ENCODE data around the gene COMP. TPM values are rescaled to one million over a fixed set of nuclear protein-coding genes. Genes with fewer than 3 reads are reported as not detected.

The COMP gene
- polyA plus RNA-seq, 1 of the 3 experiments (the other 2 are of a cell fraction), result 0.26 TPM

DNA sequence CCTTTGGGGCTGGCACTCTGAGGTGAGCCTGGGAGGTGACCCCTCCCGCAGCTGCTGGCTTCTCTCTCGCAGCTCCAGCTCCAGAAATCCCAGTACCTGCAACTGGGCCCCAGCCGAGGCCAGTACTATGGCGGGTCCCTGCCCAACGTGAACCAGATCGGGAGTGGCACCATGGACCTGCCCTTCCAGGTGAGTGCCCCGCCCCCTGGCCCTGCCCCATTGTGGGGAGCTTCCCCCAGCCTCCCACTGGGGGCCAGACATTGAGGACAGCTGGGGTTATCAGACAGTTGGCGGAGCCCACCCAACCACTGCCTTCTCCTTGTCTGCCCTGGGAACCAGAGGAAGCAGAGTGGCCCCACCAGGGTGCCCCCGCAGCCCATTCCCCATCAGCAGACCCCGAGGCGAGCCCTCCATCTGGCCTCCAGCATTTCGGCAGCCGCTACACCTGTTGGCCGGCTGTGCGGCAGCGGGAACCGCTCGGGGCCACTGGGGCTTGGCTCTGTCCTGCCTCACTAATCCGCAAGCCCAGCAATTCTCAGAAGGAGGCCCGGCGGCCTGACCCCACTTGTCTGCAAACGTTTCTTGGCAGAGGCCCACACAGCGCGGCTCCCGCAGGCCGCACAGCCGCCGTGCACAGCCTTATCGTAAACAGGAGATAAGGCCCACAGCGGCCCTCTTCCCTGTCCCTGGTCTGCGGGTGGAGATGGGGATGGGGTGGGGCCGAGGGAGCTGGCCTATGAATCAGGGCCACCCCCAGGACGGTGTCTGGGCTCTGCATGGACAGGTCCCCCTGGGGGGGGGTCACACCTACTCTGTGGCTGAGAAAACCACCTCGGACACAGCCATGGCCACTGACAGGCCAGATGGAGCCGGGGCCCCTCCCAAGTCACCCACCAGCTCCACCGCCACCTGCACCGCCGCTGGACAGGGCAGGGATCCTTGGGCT lies 48.0 kb downstream of the COMP start (continued):
- TF ChIP-seq, protein P1, sequence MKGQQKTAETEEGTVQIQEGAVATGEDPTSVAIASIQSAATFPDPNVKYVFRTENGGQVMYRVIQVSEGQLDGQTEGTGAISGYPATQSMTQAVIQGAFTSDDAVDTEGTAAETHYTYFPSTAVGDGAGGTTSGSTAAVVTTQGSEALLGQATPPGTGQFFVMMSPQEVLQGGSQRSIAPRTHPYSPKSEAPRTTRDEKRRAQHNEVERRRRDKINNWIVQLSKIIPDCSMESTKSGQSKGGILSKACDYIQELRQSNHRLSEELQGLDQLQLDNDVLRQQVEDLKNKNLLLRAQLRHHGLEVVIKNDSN (IDR thresholded peaks at IDR 0.05; ENCODE audit: borderline replicate concordance, low read depth), result no peak
- TF ChIP-seq, protein P2, sequence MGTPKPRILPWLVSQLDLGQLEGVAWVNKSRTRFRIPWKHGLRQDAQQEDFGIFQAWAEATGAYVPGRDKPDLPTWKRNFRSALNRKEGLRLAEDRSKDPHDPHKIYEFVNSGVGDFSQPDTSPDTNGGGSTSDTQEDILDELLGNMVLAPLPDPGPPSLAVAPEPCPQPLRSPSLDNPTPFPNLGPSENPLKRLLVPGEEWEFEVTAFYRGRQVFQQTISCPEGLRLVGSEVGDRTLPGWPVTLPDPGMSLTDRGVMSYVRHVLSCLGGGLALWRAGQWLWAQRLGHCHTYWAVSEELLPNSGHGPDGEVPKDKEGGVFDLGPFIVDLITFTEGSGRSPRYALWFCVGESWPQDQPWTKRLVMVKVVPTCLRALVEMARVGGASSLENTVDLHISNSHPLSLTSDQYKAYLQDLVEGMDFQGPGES (IDR thresholded peaks at IDR 0.05; ENCODE audit: low read depth, low read length), result no peak
- TF ChIP-seq, protein P3, sequence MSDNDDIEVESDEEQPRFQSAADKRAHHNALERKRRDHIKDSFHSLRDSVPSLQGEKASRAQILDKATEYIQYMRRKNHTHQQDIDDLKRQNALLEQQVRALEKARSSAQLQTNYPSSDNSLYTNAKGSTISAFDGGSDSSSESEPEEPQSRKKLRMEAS (IDR thresholded peaks at IDR 0.05; ENCODE audit: low read depth), result no peak
- TF ChIP-seq RAD21 (IDR thresholded peaks at IDR 0.05; ENCODE audit: low read length) (peak; percentile 35), SMC3 (IDR thresholded peaks at IDR 0.05; ENCODE audit: low read depth, low read length) (no peak; the same call in 1 of the 2 replicates), NFIC (IDR thresholded peaks at IDR 0.05; ENCODE audit: borderline replicate concordance) (no peak), POLR2AphosphoS5 (IDR thresholded peaks at IDR 0.05; ENCODE audit: low read depth, low read length) (no peak), SIN3A (IDR thresholded peaks at IDR 0.05; ENCODE audit: borderline replicate concordance, low read depth, low read length) (no peak), TEAD4 (IDR thresholded peaks at IDR 0.05; ENCODE audit: borderline replicate concordance, insufficient read depth) (no peak)
- TF ChIP-seq, protein P4, sequence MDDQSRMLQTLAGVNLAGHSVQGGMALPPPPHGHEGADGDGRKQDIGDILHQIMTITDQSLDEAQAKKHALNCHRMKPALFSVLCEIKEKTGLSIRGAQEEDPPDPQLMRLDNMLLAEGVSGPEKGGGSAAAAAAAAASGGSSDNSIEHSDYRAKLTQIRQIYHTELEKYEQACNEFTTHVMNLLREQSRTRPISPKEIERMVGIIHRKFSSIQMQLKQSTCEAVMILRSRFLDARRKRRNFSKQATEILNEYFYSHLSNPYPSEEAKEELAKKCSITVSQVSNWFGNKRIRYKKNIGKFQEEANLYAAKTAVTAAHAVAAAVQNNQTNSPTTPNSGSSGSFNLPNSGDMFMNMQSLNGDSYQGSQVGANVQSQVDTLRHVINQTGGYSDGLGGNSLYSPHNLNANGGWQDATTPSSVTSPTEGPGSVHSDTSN (IDR thresholded peaks at IDR 0.05), result no peak

DNA sequence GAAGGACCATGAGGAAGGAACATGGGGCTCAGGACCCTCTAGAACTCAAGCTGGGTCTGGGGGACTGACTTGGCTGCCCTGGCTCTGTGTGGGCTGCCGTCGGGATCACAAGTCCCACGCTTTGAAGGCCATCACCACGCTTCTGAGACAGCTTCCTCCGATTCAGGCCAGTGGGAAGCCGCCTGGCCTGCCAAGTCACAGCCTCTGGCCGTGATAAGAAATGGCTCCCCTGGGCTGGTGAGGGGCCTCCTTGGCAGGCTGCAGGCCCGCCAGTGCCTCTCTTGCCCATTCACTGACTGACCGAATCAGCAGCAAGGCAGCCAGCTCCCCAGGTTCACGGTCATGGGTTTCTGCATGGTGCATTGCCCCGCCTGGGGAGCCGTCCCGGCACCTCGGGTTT lies 48.8 kb downstream of the COMP start:
- no peak overlapping the region for H3K9ac ChIP-seq
- H4K20me1 ChIP-seq (ENCODE audit: insufficient read depth), result 0 out of 2 replicates have a peak, but pooled peaks cover 2% of the 10 kb centered on the region
- no peak for TF ChIP-seq NFIC (IDR thresholded peaks at IDR 0.05; ENCODE audit: borderline replicate concordance)
- TF ChIP-seq EP300 (IDR thresholded peaks at IDR 0.05; ENCODE audit: borderline replicate concordance in 1 of 2, low read depth in 1 of 2, low read length in 1 of 2), result no peak
- H3K79me2 ChIP-seq (ENCODE audit: insufficient read depth), result no peaks in the 10 kb centered on the region
- POLR2A ChIA-PET, result interaction anchor here (1.7 kb wide), 1 partner anchor 153 kb away, joined by 5 read pairs; the partner anchor contains the start of gene REX1BD
- no peak overlapping the region for H3K4me2 ChIP-seq
- CTCF ChIA-PET, result interaction anchor here (0.6 to 5.7 kb wide), 8 partner anchors 9 to 274 kb away, joined by 3 to 24 read pairs (median 4); no protein-coding TSS in a partner anchor
- peak overlapping the region in 1 of 2 experiments; percentile 96; a peak in 2 of 4 replicates for H3K27ac ChIP-seq (ENCODE audit: low read depth in 2 of 2, low read length in 1 of 2)
- 96% methylated on average over 10 of the region's 14 CpGs for WGBS (ENCODE audit: low lambda C conversion rate)
- peaks cover 0 to 68% of the 10 kb centered on the region in 2 experiments; a peak in 1 of 4 replicates for H3K4me1 ChIP-seq (ENCODE audit: control insufficient read depth in 1 of 2, insufficient read depth in 2 of 2, low read depth in 1 of 2, low read length in 1 of 2)
- no peaks in the 10 kb centered on the region for H3K36me3 ChIP-seq (replicated peaks in 1 of 2; ENCODE audit: control insufficient read depth in 1 of 2, insufficient read depth in 2 of 2, low read length in 1 of 2)
- no peak for DNase-seq
- H3K4me3 ChIP-seq (ENCODE audit: low read depth in 2 of 2, low read length in 1 of 2), result no peak overlapping the region
- no peaks in the 10 kb centered on the region for H3K9me2 ChIP-seq
- no peaks in the 10 kb centered on the region for H3F3A ChIP-seq (replicated peaks; ENCODE audit: insufficient read depth)
- no peak overlapping the region for H2AFZ ChIP-seq (ENCODE audit: low read depth)
- no peaks in the 10 kb centered on the region for H3K9me3 ChIP-seq
- no peaks in the 10 kb centered on the region for H3K27me3 ChIP-seq (ENCODE audit: insufficient read depth)

All from SK-N-SH (cell line).